Loucy (cell line): Measurements from ENCODE around the gene SDS.

Experiments
- H2AFZ ChIP-seq: fragments of 200-600 bp; sonication (generic); 2 replicates; pipeline ENCODE4 v1.6.0; 2016; ENCODE audit warnings: antibody characterized with exemption, mild to moderate bottlenecking, low read length, moderate library complexity
- H3F3A ChIP-seq: fragments of 200-600 bp; 2 replicates; pipeline ENCODE4 v1.6.0; 2016; ENCODE audit warnings: antibody characterized with exemption, low read depth, mild to moderate bottlenecking
- H3K27me3 ChIP-seq: fragments of 200-600 bp; sonication (generic); 2 replicates; pipeline ENCODE4 v1.6.1; 2014; ENCODE audit warnings: low read length, mild to moderate bottlenecking; ENCODE audit not compliant: insufficient read depth, poor library complexity, severe bottlenecking
- H3K36me3 ChIP-seq: fragments of 200-600 bp; sonication (generic); 2 replicates; pipeline ENCODE4 v1.6.1; 2016; ENCODE audit warnings: low read length; ENCODE audit not compliant: insufficient read depth
- H3K4me1 ChIP-seq: fragments of 200-600 bp; sonication (generic); 2 replicates; pipeline ENCODE4 v1.5.1; 2014; ENCODE audit warnings: low read length, mild to moderate bottlenecking; ENCODE audit not compliant: insufficient read depth, poor library complexity, severe bottlenecking
- H3K4me2 ChIP-seq: fragments of 200-600 bp; sonication (generic); 2 replicates; pipeline ENCODE4 v1.6.0; 2014; ENCODE audit warnings: antibody characterized with exemption, low read length, low read depth, mild to moderate bottlenecking; ENCODE audit not compliant: poor library complexity, severe bottlenecking
- H3K4me3 ChIP-seq: fragments of 200-600 bp; sonication (generic); 2 replicates; pipeline ENCODE4 v1.5.1; 2014; ENCODE audit warnings: low read length, mild to moderate bottlenecking, mixed read lengths; ENCODE audit not compliant: poor library complexity, severe bottlenecking
- H3K79me2 ChIP-seq: fragments of 200-600 bp; sonication (generic); 2 replicates; pipeline ENCODE4 v1.6.1; 2014; ENCODE audit warnings: low read length; ENCODE audit not compliant: insufficient read depth
- H3K9ac ChIP-seq: fragments of 200-600 bp; sonication (generic); 2 replicates; pipeline ENCODE4 v1.6.0; 2014; ENCODE audit warnings: mild to moderate bottlenecking, low read depth, low read length, moderate library complexity; ENCODE audit not compliant: poor library complexity, severe bottlenecking
- H3K9me2 ChIP-seq: fragments of 200-600 bp; sonication (generic); replicated peaks from 2 replicates; pipeline ENCODE4 v1.6.1; 2016; ENCODE audit warnings: low read depth, low read length, mixed read lengths
- H3K9me3 ChIP-seq: fragments of 200-600 bp; sonication (generic); 2 replicates; pipeline ENCODE4 v1.6.1; 2014; ENCODE audit warnings: mild to moderate bottlenecking, antibody characterized with exemption, low read length, low read depth; ENCODE audit not compliant: insufficient read depth
- H4K20me1 ChIP-seq: fragments of 200-600 bp; sonication (generic); 2 replicates; pipeline ENCODE4 v1.6.0; 2014; ENCODE audit warnings: antibody characterized with exemption, low read length, mild to moderate bottlenecking; ENCODE audit not compliant: insufficient read depth, poor library complexity, severe bottlenecking
- EZH2phosphoT487 ChIP-seq: fragments of 200-600 bp; IDR thresholded peaks from 2 replicates; pipeline ENCODE4 v1.6.1; 2018; ENCODE audit warnings: antibody characterized with exemption, mild to moderate bottlenecking, moderate library complexity, borderline replicate concordance
- TF ChIP-seq, protein P1 (sequence below): fragments of 200-600 bp; sonication (generic); conservative IDR thresholded peaks from 2 replicates; pipeline ENCODE4 v1.5.1; 2014; ENCODE audit warnings: mild to moderate bottlenecking, antibody characterized with exemption, low read length

Gene SDS

DNA sequence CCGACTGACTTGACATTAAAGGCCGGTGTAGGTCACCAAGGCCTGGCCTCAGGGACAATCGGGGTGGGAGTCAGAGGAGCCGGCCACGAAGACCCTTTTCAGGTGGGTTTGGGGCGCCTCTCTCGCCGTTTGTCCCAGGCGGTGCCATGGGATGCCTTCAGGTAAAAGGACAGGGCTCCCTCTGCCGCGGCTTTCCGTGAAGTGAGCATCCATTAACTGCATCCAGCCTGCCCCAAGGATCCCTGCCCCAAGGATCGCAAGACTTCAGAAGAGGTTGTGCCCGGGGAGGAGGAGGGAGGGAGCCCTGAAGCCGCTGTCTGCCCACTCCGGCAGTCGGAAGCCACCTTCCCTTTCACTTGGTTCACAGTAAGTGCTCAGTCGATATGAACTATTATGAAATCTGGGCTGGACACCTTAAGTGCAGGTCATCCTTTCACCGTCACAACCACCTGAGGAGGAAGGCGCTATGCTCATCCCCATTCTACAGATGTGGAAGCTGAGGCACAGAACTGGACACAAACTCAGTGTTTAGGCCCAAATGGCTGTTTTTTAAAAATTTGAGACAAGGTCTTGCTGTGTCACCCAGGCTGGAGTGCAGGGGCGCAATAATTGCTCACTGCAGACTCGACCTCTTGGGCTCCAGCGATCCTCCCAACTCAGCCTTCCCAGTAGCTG lies 964 bp downstream of the SDS start:
- Histone ChIP-seq H3F3A (no peaks in the 10 kb centered on the region), H3K9ac (no peak overlapping the region), H3K79me2 (no peaks in the 10 kb centered on the region), H3K36me3 (no peaks in the 10 kb centered on the region), H3K9me3 (no peaks in the 10 kb centered on the region), H2AFZ (no peak overlapping the region), H3K4me1 (no peaks in the 10 kb centered on the region), H3K27me3 (no peaks in the 10 kb centered on the region), H3K4me2 (no peak overlapping the region), H3K9me2 (no peaks in the 10 kb centered on the region), H4K20me1 (no peaks in the 10 kb centered on the region), H3K4me3 (no peak overlapping the region)
- TF ChIP-seq EZH2phosphoT487: no peak
- TF ChIP-seq, protein P1, sequence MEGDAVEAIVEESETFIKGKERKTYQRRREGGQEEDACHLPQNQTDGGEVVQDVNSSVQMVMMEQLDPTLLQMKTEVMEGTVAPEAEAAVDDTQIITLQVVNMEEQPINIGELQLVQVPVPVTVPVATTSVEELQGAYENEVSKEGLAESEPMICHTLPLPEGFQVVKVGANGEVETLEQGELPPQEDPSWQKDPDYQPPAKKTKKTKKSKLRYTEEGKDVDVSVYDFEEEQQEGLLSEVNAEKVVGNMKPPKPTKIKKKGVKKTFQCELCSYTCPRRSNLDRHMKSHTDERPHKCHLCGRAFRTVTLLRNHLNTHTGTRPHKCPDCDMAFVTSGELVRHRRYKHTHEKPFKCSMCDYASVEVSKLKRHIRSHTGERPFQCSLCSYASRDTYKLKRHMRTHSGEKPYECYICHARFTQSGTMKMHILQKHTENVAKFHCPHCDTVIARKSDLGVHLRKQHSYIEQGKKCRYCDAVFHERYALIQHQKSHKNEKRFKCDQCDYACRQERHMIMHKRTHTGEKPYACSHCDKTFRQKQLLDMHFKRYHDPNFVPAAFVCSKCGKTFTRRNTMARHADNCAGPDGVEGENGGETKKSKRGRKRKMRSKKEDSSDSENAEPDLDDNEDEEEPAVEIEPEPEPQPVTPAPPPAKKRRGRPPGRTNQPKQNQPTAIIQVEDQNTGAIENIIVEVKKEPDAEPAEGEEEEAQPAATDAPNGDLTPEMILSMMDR: no peak

DNA sequence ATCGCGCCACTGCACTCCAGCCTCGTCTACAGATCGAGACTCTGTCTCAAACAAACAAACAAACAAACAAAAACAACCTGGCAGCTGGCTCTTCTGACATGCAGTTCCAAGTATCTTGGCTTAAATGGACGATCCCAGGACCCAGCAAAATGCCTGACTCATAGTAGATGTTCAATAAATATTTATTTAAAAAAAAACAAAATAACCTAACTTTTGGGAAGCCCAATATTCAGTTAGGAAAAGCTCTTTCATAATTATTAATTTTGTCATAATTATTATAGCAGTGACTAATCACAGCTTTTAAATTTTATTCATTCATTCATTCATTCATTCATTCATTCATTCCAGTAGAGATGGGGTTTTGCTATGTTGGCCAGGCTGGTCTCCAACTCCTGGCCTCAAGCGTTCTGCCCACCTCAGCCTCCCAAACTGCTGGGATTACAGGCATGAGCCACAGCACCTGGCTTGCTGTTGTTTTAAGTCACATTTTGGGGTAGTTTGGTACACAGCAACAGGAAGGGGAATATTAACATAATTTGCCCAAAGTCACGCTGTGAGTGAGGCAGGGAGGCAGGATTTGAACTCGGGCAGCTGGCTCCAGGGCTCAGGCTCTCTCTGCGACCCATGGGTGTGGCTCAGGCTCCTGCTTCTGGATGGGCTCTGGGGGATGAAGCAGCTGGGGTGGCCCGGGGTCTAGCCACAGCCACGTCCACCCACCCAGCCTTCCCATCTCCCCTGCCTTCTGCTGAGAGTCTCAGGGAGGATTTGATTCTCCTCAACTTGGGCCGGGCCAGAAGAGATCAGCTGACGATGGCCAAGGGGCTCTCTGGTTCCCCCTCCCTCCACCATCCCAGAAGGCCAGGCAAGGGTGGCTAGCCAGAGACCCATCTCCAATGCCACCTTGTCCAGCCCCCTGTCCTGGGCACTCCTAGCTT lies 2.4 kb downstream of the SDS start:
- no peaks in the 10 kb centered on the region for H3K79me2 ChIP-seq
- H3K27me3 ChIP-seq: no peaks in the 10 kb centered on the region
- TF ChIP-seq, protein P1: no peak
- TF ChIP-seq EZH2phosphoT487: no peak
- no peaks in the 10 kb centered on the region for H4K20me1 ChIP-seq
- no peak overlapping the region for H2AFZ ChIP-seq
- H3K9me3 ChIP-seq: no peaks in the 10 kb centered on the region
- H3F3A ChIP-seq: no peaks in the 10 kb centered on the region
- no peak overlapping the region for H3K9ac ChIP-seq
- no peak overlapping the region for H3K4me3 ChIP-seq
- no peaks in the 10 kb centered on the region for H3K9me2 ChIP-seq
- no peak overlapping the region for H3K4me2 ChIP-seq
- no peaks in the 10 kb centered on the region for H3K4me1 ChIP-seq
- H3K36me3 ChIP-seq: no peaks in the 10 kb centered on the region

DNA sequence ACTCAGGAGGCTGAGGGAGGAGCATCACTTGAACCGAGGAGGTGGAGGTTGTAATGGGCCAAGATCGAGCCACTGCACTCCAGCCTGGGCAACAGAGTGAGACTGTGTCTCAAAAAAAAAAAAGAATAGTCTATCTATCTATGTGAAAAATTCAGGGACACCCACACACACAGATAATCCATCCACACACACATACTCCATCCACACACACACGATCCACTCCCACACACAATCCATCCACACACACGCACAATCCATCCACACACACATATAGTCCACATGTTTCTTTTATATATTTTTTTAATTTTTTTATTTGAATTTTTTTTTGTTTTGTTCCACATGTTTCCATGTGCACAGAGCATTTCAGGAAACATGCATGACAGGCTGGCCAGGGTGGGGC lies 3.3 kb downstream of the SDS start:
- Histone ChIP-seq H3K9ac (no peak overlapping the region), H3K79me2 (no peaks in the 10 kb centered on the region), H3K4me3 (no peak overlapping the region), H3K9me2 (no peaks in the 10 kb centered on the region), H2AFZ (no peak overlapping the region), H3F3A (no peaks in the 10 kb centered on the region), H4K20me1 (no peaks in the 10 kb centered on the region), H3K27me3 (no peaks in the 10 kb centered on the region), H3K4me1 (no peaks in the 10 kb centered on the region), H3K4me2 (no peak overlapping the region), H3K9me3 (no peaks in the 10 kb centered on the region), H3K36me3 (no peaks in the 10 kb centered on the region)
- no peak for TF ChIP-seq EZH2phosphoT487
- TF ChIP-seq, protein P1: no peak
